Adrenal gland (tissue), 5 donors: ENCODE results near the gene LARGE1.

ENCODE experiments used
- POLR2A ChIP-seq, 2 donors: fragments of 450-650 bp; IDR thresholded peaks; one replicate each; pipeline ENCODE4 v1.6.1; 2017; ENCODE audit warnings: antibody characterized with exemption in 2 of 2, mild to moderate bottlenecking in 2 of 2, moderate library complexity in 1 of 2
- TF ChIP-seq, protein P1 (sequence below), 6 experiments: fragments of 450-650 bp in 4 of 6; fragments of 200-600 bp in 2 of 6; sonication (generic) in 1 of 6; IDR thresholded peaks; 1 replicate in 5 of 6; 2 replicates in 1 of 6; pipeline versions ENCODE4 v1.5.1 to v1.8.0; 2016 to 2021; ENCODE audit warnings: antibody characterized with exemption in 6 of 6, mild to moderate bottlenecking in 2 of 6, moderate library complexity in 1 of 6
- donor health status: DM: no; HTN: no; CAD: no.

DNA sequence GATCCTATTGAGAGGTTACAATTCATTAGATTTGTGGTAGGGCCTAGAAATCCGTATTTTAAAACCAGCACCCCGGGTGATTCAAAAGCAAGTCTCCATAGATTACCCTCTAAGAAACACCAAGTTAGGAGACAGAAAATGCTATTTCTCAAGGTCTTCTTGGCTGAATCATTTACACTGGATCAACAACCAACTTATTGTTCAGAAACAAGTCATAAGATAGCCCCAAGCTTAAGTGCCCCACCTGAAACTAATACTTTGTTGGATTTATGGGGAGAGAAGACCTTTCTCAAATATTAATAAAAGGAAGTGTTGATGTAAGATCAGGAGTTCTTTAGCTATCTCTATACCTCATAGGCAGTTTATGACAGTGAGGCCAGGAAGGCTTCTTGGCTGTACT is 345.2 kb downstream of the LARGE1 start:
- TF ChIP-seq, protein P1, sequence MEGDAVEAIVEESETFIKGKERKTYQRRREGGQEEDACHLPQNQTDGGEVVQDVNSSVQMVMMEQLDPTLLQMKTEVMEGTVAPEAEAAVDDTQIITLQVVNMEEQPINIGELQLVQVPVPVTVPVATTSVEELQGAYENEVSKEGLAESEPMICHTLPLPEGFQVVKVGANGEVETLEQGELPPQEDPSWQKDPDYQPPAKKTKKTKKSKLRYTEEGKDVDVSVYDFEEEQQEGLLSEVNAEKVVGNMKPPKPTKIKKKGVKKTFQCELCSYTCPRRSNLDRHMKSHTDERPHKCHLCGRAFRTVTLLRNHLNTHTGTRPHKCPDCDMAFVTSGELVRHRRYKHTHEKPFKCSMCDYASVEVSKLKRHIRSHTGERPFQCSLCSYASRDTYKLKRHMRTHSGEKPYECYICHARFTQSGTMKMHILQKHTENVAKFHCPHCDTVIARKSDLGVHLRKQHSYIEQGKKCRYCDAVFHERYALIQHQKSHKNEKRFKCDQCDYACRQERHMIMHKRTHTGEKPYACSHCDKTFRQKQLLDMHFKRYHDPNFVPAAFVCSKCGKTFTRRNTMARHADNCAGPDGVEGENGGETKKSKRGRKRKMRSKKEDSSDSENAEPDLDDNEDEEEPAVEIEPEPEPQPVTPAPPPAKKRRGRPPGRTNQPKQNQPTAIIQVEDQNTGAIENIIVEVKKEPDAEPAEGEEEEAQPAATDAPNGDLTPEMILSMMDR (IDR thresholded peaks at IDR 0.05) = no peak
- no peak for TF ChIP-seq POLR2A (IDR thresholded peaks at IDR 0.05)
